Activated T-cell treated with anti-CD3 and anti-CD28 coated beads, Interleukin-2, amount 50 U/mL, for 4 hours (primary cell): Measurements from ENCODE around the gene JDP2. TPM values are rescaled to one million over a fixed set of nuclear protein-coding genes. Genes with fewer than 3 reads are reported as not detected.
"Not testable (repeated sequence)": the region's sequence is repeated elsewhere in the genome, so short reads cannot be mapped to it uniquely, and the experiment has no call there.

Experiments
- ATAC-seq, 2 donors: fragments of 200-7000 bp; cut with Tn5 transposase; one replicate each; pipeline ENCODE4 v1.10.0; 2021
- DNase-seq: peaks from one replicate; pipeline ENCODE4 v3.0.0-alpha.2; 2020
- H3K27me3 Mint-ChIP-seq: one replicate; pipeline ENCODE4 v1.8.0; 2021; ENCODE audit warnings: low read depth, mixed read lengths
- H3K36me3 Mint-ChIP-seq: one replicate; pipeline ENCODE4 v1.8.0; 2022; ENCODE audit warnings: mixed read lengths; ENCODE audit not compliant: insufficient read depth
- H3K4me1 Mint-ChIP-seq: one replicate; pipeline ENCODE4 v1.8.0; 2021; ENCODE audit warnings: low read depth, mixed read lengths
- H3K4me3 Mint-ChIP-seq: one replicate; pipeline ENCODE4 v1.8.0; 2021; ENCODE audit warnings: mild to moderate bottlenecking, moderate library complexity, mixed read lengths
- H3K9me3 Mint-ChIP-seq: one replicate; pipeline ENCODE4 v1.8.0; 2021; ENCODE audit warnings: mixed read lengths
- total RNA-seq, 3 donors: library from RNA; stranded (reverse); gene quantifications; one replicate each; pipeline ENCODE4 v1.2.1, GENCODE V29; 2021

Gene JDP2
- 1 to 10 TPM in 2 of 3 donors, under 1 TPM in 1; 0.61 to 1.3 (median 1.3) TPM for total RNA-seq

GRCh38 chr14:75427482-75428229 is at the start of gene JDP2:
Gene JDP2 (plus strand): TSS chr14:75428022. CDS start chr14:75437921, 9,899 bp downstream.
- Mint-ChIP-seq H3K27me3 (peaks cover 29% of the 10 kb centered on the region), H3K36me3 (no peaks in the 10 kb centered on the region), H3K4me3 (peak within 1 kb of the TSS; percentile 77), H3K4me1 (peaks cover 9% of the 10 kb centered on the region), H3K9me3 (peaks cover 6% of the 10 kb centered on the region)
- DNase-seq (peak; percentile 44), ATAC-seq (peak; percentile 56 to 59)

- DNase-seq, result no peak
Observed at GRCh38 chr14:75379246-75379929, 48.4 kb upstream of the JDP2 start.

GRCh38 chr14:75379930-75380270 is 47.9 kb upstream of the JDP2 start:
- H3K4me1 Mint-ChIP-seq, result no peaks in the 10 kb centered on the region
- no peak for DNase-seq
- no peak for ATAC-seq
- H3K9me3 Mint-ChIP-seq, result peaks cover 9% of the 10 kb centered on the region
- no peak overlapping the region for H3K4me3 Mint-ChIP-seq
- H3K36me3 Mint-ChIP-seq, result no peaks in the 10 kb centered on the region
- peaks cover 11% of the 10 kb centered on the region for H3K27me3 Mint-ChIP-seq

More at GRCh38 chr14:75379246-75379929, 48.4 kb upstream of the JDP2 start:
- peaks cover 6% of the 10 kb centered on the region for H3K27me3 Mint-ChIP-seq
- no peak for ATAC-seq
- no peaks in the 10 kb centered on the region for H3K36me3 Mint-ChIP-seq
- peaks cover 4% of the 10 kb centered on the region for H3K9me3 Mint-ChIP-seq
- no peaks in the 10 kb centered on the region for H3K4me1 Mint-ChIP-seq
- H3K4me3 Mint-ChIP-seq, result no peak overlapping the region

GRCh38 chr14:75380656-75381055 is 47.2 kb upstream of the JDP2 start:
- peaks cover 11% of the 10 kb centered on the region for H3K27me3 Mint-ChIP-seq
- H3K36me3 Mint-ChIP-seq, result no peaks in the 10 kb centered on the region
- H3K4me3 Mint-ChIP-seq, result no peak overlapping the region
- H3K9me3 Mint-ChIP-seq, result peaks cover 11% of the 10 kb centered on the region
- no peaks in the 10 kb centered on the region for H3K4me1 Mint-ChIP-seq
- no peak for DNase-seq
- ATAC-seq, result no peak

GRCh38 chr14:75381642-75382041 is 46.2 kb upstream of the JDP2 start:
- no peaks in the 10 kb centered on the region for H3K36me3 Mint-ChIP-seq
- no peak for ATAC-seq
- peaks cover 18% of the 10 kb centered on the region for H3K27me3 Mint-ChIP-seq
- peaks cover 11% of the 10 kb centered on the region for H3K9me3 Mint-ChIP-seq
- no peak overlapping the region for H3K4me3 Mint-ChIP-seq
- no peaks in the 10 kb centered on the region for H3K4me1 Mint-ChIP-seq
- DNase-seq, result no peak

GRCh38 chr14:75383219-75383618 is 44.6 kb upstream of the JDP2 start:
- peaks cover 11% of the 10 kb centered on the region for H3K9me3 Mint-ChIP-seq
- not testable (repeated sequence) for DNase-seq, H3K36me3 Mint-ChIP-seq, ATAC-seq, H3K4me1 Mint-ChIP-seq, H3K4me3 Mint-ChIP-seq
- H3K27me3 Mint-ChIP-seq, result peaks cover 18% of the 10 kb centered on the region

- no peaks in the 10 kb centered on the region for H3K36me3 Mint-ChIP-seq
- ATAC-seq, result peak; percentile 40 to 54
- peaks cover 11% of the 10 kb centered on the region for H3K9me3 Mint-ChIP-seq
- H3K4me3 Mint-ChIP-seq, result no peak overlapping the region
- H3K4me1 Mint-ChIP-seq, result no peaks in the 10 kb centered on the region
- H3K27me3 Mint-ChIP-seq, result peaks cover 18% of the 10 kb centered on the region
- DNase-seq, result no peak
Observed at GRCh38 chr14:75383721-75384120, 44.1 kb upstream of the JDP2 start.

- no peak for DNase-seq
- ATAC-seq, result no peak
- Mint-ChIP-seq H3K4me1 (no peaks in the 10 kb centered on the region), H3K9me3 (peaks cover 4% of the 10 kb centered on the region), H3K4me3 (no peak overlapping the region), H3K27me3 (peaks cover 9% of the 10 kb centered on the region), H3K36me3 (no peaks in the 10 kb centered on the region)
Observed at GRCh38 chr14:75389679-75390078, 38.1 kb upstream of the JDP2 start.

GRCh38 chr14:75390183-75390582 is 37.6 kb upstream of the JDP2 start:
- Mint-ChIP-seq H3K9me3 (no peaks in the 10 kb centered on the region), H3K27me3 (peaks cover 7% of the 10 kb centered on the region), H3K36me3 (no peaks in the 10 kb centered on the region), H3K4me1 (no peaks in the 10 kb centered on the region), H3K4me3 (no peak overlapping the region)
- DNase-seq, result no peak
- no peak for ATAC-seq

- H3K4me3 Mint-ChIP-seq, result no peak overlapping the region
- ATAC-seq (no peak), DNase-seq (no peak)
- H3K27me3 Mint-ChIP-seq, result no peaks in the 10 kb centered on the region
- no peaks in the 10 kb centered on the region for H3K36me3 Mint-ChIP-seq
- no peaks in the 10 kb centered on the region for H3K9me3 Mint-ChIP-seq
- H3K4me1 Mint-ChIP-seq, result no peaks in the 10 kb centered on the region
Observed at GRCh38 chr14:75391953-75392352, 35.9 kb upstream of the JDP2 start.

GRCh38 chr14:75392686-75393641 is 34.9 kb upstream of the JDP2 start:
- H3K4me3 Mint-ChIP-seq, result no peak overlapping the region
- H3K36me3 Mint-ChIP-seq, result no peaks in the 10 kb centered on the region
- no peak for ATAC-seq
- no peaks in the 10 kb centered on the region for H3K4me1 Mint-ChIP-seq
- no peaks in the 10 kb centered on the region for H3K9me3 Mint-ChIP-seq
- no peaks in the 10 kb centered on the region for H3K27me3 Mint-ChIP-seq
- DNase-seq, result no peak

- H3K9me3 Mint-ChIP-seq, result no peaks in the 10 kb centered on the region
- no peak for ATAC-seq
- no peaks in the 10 kb centered on the region for H3K36me3 Mint-ChIP-seq
- no peak for DNase-seq
- no peak overlapping the region for H3K4me3 Mint-ChIP-seq
- no peaks in the 10 kb centered on the region for H3K27me3 Mint-ChIP-seq
- no peaks in the 10 kb centered on the region for H3K4me1 Mint-ChIP-seq
Observed at GRCh38 chr14:75393794-75394193, 34.0 kb upstream of the JDP2 start.

GRCh38 chr14:75395862-75396261 is 32.0 kb upstream of the JDP2 start:
- no peak for ATAC-seq
- Mint-ChIP-seq H3K36me3 (no peaks in the 10 kb centered on the region), H3K9me3 (no peaks in the 10 kb centered on the region), H3K4me3 (no peak overlapping the region), H3K4me1 (peaks cover 3% of the 10 kb centered on the region), H3K27me3 (no peaks in the 10 kb centered on the region)
- DNase-seq, result no peak

GRCh38 chr14:75399321-75399720 is 28.5 kb upstream of the JDP2 start:
- no peaks in the 10 kb centered on the region for H3K9me3 Mint-ChIP-seq
- DNase-seq, result no peak
- no peak overlapping the region for H3K4me3 Mint-ChIP-seq
- no peaks in the 10 kb centered on the region for H3K36me3 Mint-ChIP-seq
- no peaks in the 10 kb centered on the region for H3K27me3 Mint-ChIP-seq
- H3K4me1 Mint-ChIP-seq, result peaks cover 5% of the 10 kb centered on the region
- no peak for ATAC-seq
